Measurements from ENCODE around the gene CAVIN3. TPM values are rescaled to one million over a fixed set of nuclear protein-coding genes. Genes with fewer than 3 reads are reported as not detected.

CAVIN3 gene
- total and polyA plus RNA-seq, 2 of the 8 experiments (the other 6 are each of a cell fraction or from before 2014, with no cell fraction given), result 17.7 to 26.4 TPM

- TF ChIP-seq SP4 (IDR thresholded peaks at IDR 0.05; ENCODE audit: low read length) (no peak), BACH1 (IDR thresholded peaks at IDR 0.05; ENCODE audit: low read length) (0 out of 2 replicates have a peak, but pooled peaks have one; percentile 27), RAD21 (IDR thresholded peaks at IDR 0.05 in 1 of 2, conservative IDR thresholded peaks at IDR 0.05 in 1 of 2; ENCODE audit: low read depth in 2 of 2, low read length in 2 of 2) (peak; percentile 50 to 63), HDAC2 (IDR thresholded peaks at IDR 0.05; ENCODE audit: borderline replicate concordance in 1 of 2, low read depth in 2 of 2, low read length in 2 of 2) (no peak), EGR1 (IDR thresholded peaks at IDR 0.05; ENCODE audit: borderline replicate concordance, low read depth, low read length) (peak; percentile 85), CTCF (IDR thresholded peaks at IDR 0.05; ENCODE audit: control extremely low read depth in 1 of 3, insufficient read depth in 1 of 3, low read depth in 1 of 3, low read length in 3 of 3) (peak; percentile 63 to 88 (median 69))
Measured at GRCh38 chr11:6269994-6270393, 50.3 kb downstream of the CAVIN3 start (continued).

Other genes with a start within 250 kb of the CAVIN3 start
- not detected in 2 replicates for gene OR56B4, start 212.8 kb downstream of the CAVIN3 start, total RNA-seq (2021; fragmentation: NEBNext Ultra II Directional; extraction: Animal tissue kit (Norgen Biotek cat#: 25700))
- gene OR56B4, start 212.8 kb downstream of the CAVIN3 start, polyA plus RNA-seq (2011; rRNA removed), result not detected in 2 replicates
- not detected in 2 replicates for gene OR52B2, start 150.2 kb downstream of the CAVIN3 start, total RNA-seq (2021; fragmentation: NEBNext Ultra II Directional; extraction: Animal tissue kit (Norgen Biotek cat#: 25700))
- gene OR52B2, start 150.2 kb downstream of the CAVIN3 start, polyA plus RNA-seq (2011; rRNA removed), result 0.15 TPM in 1 of 2 replicates, not detected in the other
- gene OR52W1, start 121.3 kb downstream of the CAVIN3 start, total RNA-seq (2021; fragmentation: NEBNext Ultra II Directional; extraction: Animal tissue kit (Norgen Biotek cat#: 25700)), result not detected in 2 replicates
- not detected in 2 replicates for gene OR52W1, start 121.3 kb downstream of the CAVIN3 start, polyA plus RNA-seq (2011; rRNA removed)
- gene C11orf42, start 114.9 kb downstream of the CAVIN3 start, total RNA-seq (2021; fragmentation: NEBNext Ultra II Directional; extraction: Animal tissue kit (Norgen Biotek cat#: 25700)), result not detected in 2 replicates
- not detected in 2 replicates for gene C11orf42, start 114.9 kb downstream of the CAVIN3 start, polyA plus RNA-seq (2011; rRNA removed)
- gene FHIP1B, start 85.9 kb downstream of the CAVIN3 start, total RNA-seq (2021; fragmentation: NEBNext Ultra II Directional; extraction: Animal tissue kit (Norgen Biotek cat#: 25700)), result 16.8 TPM in 2 replicates
- gene FHIP1B, start 85.9 kb downstream of the CAVIN3 start, polyA plus RNA-seq (2011; rRNA removed), result 41.9 and 67.1 TPM in 2 replicates
- gene CNGA4, start 81.4 kb downstream of the CAVIN3 start, total RNA-seq (2021; fragmentation: NEBNext Ultra II Directional; extraction: Animal tissue kit (Norgen Biotek cat#: 25700)), result 0.33 TPM in 1 of 2 replicates, not detected in the other
- gene CNGA4, start 81.4 kb downstream of the CAVIN3 start, polyA plus RNA-seq (2011; rRNA removed), result 0.29 and 0.74 TPM in 2 replicates
- 4.6 and 5.7 TPM in 2 replicates for gene CCKBR, start 60.7 kb downstream of the CAVIN3 start, total RNA-seq (2021; fragmentation: NEBNext Ultra II Directional; extraction: Animal tissue kit (Norgen Biotek cat#: 25700))
- 9.1 and 9.8 TPM in 2 replicates for gene CCKBR, start 60.7 kb downstream of the CAVIN3 start, polyA plus RNA-seq (2011; rRNA removed)
- 1.9 and 3.1 TPM in 2 replicates for gene SMPD1, start 70.0 kb upstream of the CAVIN3 start, total RNA-seq (2021; fragmentation: NEBNext Ultra II Directional; extraction: Animal tissue kit (Norgen Biotek cat#: 25700))
- gene SMPD1, start 70.0 kb upstream of the CAVIN3 start, polyA plus RNA-seq (2011; rRNA removed), result 2.4 and 4.5 TPM in 2 replicates
- gene APBB1, start 98.6 kb upstream of the CAVIN3 start, total RNA-seq (2021; fragmentation: NEBNext Ultra II Directional; extraction: Animal tissue kit (Norgen Biotek cat#: 25700)), result 23.6 and 23.9 TPM in 2 replicates
- gene APBB1, start 98.6 kb upstream of the CAVIN3 start, polyA plus RNA-seq (2011; rRNA removed), result 33.1 and 44.7 TPM in 2 replicates
- gene HPX, start 120.5 kb upstream of the CAVIN3 start, total RNA-seq (2021; fragmentation: NEBNext Ultra II Directional; extraction: Animal tissue kit (Norgen Biotek cat#: 25700)), result 0.44 and 0.80 TPM in 2 replicates
- gene HPX, start 120.5 kb upstream of the CAVIN3 start, polyA plus RNA-seq (2011; rRNA removed), result 0.96 and 0.97 TPM in 2 replicates
- gene TRIM3, start 153.4 kb upstream of the CAVIN3 start, total RNA-seq (2021; fragmentation: NEBNext Ultra II Directional; extraction: Animal tissue kit (Norgen Biotek cat#: 25700)), result 14.3 and 15.7 TPM in 2 replicates
- gene TRIM3, start 153.4 kb upstream of the CAVIN3 start, polyA plus RNA-seq (2011; rRNA removed), result 10.7 and 16.2 TPM in 2 replicates
- gene ARFIP2, start 160.8 kb upstream of the CAVIN3 start, total RNA-seq (2021; fragmentation: NEBNext Ultra II Directional; extraction: Animal tissue kit (Norgen Biotek cat#: 25700)), result 48.7 and 51.1 TPM in 2 replicates
- gene ARFIP2, start 160.8 kb upstream of the CAVIN3 start, polyA plus RNA-seq (2011; rRNA removed), result 48.3 and 50.3 TPM in 2 replicates
- 38.2 and 45.6 TPM in 2 replicates for gene TIMM10B, start 161.0 kb upstream of the CAVIN3 start, total RNA-seq (2021; fragmentation: NEBNext Ultra II Directional; extraction: Animal tissue kit (Norgen Biotek cat#: 25700))
- 47.8 and 56.0 TPM in 2 replicates for gene TIMM10B, start 161.0 kb upstream of the CAVIN3 start, polyA plus RNA-seq (2011; rRNA removed)
- gene DNHD1, start 176.8 kb upstream of the CAVIN3 start, total RNA-seq (2021; fragmentation: NEBNext Ultra II Directional; extraction: Animal tissue kit (Norgen Biotek cat#: 25700)), result 4.2 and 5.0 TPM in 2 replicates
- gene DNHD1, start 176.8 kb upstream of the CAVIN3 start, polyA plus RNA-seq (2011; rRNA removed), result 6.8 and 7.6 TPM in 2 replicates

All from H1 (cell line).